Measurements from ENCODE around the gene CDC14A.

DNA sequence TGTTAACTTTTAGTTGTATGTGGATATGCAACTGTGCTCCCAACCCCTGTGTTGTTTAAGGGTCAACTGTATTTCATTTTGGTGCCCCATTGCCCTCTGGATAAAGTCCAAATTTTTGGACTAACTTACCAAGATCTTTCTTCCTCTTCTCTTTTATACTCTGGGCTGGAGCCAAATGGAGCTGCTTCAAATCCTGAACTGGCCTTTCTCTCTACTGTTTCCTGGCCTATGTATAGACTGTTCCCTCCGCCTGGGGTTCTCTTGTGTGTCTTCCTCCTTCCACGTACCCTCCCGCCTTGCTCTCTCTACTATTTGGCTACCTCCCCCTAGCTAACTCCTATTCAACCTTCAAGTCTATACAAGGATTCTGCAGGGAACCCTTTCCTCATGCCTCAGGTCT lies 8.4 kb upstream of the CDC14A start:
- TF ChIP-seq EZH2 (IDR thresholded peaks at IDR 0.05; ENCODE audit: borderline replicate concordance, low read length) (no peak), CTCF (conservative IDR thresholded peaks at IDR 0.05 in 1 of 2, IDR thresholded peaks at IDR 0.05 in 1 of 2; ENCODE audit: extremely low read depth in 1 of 2, insufficient read depth in 1 of 2, low read depth in 1 of 2, low read length in 2 of 2) (no peak)
